ENCODE results near the gene MTX3.

The MTX3 gene

GRCh38 chr5:80025069-80025468, 34.0 kb upstream of the MTX3 start:
- no peak overlapping the region for H3K4me3 ChIP-seq (replicated peaks; ENCODE audit: low read depth, low read length)
- no peaks in the 10 kb centered on the region for H3K36me3 ChIP-seq (ENCODE audit: control insufficient read depth, insufficient read depth, low read length)
- no peaks in the 10 kb centered on the region for H3K27me3 ChIP-seq (replicated peaks; ENCODE audit: control insufficient read depth, insufficient read depth, low read length)
- no peak for DNase-seq (ENCODE audit: extremely low read depth, insufficient read length)
- TF ChIP-seq, protein P1, sequence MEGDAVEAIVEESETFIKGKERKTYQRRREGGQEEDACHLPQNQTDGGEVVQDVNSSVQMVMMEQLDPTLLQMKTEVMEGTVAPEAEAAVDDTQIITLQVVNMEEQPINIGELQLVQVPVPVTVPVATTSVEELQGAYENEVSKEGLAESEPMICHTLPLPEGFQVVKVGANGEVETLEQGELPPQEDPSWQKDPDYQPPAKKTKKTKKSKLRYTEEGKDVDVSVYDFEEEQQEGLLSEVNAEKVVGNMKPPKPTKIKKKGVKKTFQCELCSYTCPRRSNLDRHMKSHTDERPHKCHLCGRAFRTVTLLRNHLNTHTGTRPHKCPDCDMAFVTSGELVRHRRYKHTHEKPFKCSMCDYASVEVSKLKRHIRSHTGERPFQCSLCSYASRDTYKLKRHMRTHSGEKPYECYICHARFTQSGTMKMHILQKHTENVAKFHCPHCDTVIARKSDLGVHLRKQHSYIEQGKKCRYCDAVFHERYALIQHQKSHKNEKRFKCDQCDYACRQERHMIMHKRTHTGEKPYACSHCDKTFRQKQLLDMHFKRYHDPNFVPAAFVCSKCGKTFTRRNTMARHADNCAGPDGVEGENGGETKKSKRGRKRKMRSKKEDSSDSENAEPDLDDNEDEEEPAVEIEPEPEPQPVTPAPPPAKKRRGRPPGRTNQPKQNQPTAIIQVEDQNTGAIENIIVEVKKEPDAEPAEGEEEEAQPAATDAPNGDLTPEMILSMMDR (IDR thresholded peaks at IDR 0.05; ENCODE audit: insufficient read depth, low read length, poor library complexity, severe bottlenecking): no peak

DNA sequence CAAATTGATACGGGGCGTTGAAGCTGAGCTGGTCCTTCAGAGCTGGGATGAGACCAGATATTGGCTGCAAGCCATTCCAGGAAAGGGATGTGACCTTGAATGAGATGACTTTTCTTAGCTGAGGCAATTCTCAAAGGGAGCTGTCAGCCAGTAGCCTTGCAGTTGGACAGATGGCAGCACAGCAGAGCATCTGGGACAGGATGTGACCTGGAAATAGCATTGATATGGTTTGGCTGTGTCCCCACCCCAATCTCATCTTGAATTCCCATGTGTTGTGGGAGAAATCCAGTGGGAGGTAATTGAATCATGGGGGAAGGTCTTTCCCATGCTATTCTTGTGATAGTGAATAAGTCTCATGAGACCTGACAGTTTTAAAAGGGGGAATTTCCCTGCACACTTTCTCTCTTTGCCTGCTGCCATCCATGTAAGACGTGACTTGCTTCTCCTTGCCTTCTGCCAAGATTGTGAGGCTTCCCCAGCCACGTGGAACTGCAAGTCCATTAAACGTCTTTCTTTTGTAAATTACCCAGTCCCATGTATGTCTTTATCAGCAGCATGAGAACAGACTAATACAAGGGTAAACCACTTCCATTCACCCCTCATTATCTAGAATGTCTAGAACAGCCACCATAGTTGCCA, 19.8 kb upstream of the MTX3 start:
- TF ChIP-seq, protein P1 (IDR thresholded peaks at IDR 0.05; ENCODE audit: insufficient read depth, low read length, poor library complexity, severe bottlenecking): no peak

GRCh38 chr5:80008995-80009765, 18.1 kb upstream of the MTX3 start:
- no peak overlapping the region for H3K4me3 ChIP-seq (replicated peaks; ENCODE audit: low read depth, low read length)
- no peaks in the 10 kb centered on the region for H3K27me3 ChIP-seq (replicated peaks; ENCODE audit: control insufficient read depth, insufficient read depth, low read length)
- no peaks in the 10 kb centered on the region for H3K36me3 ChIP-seq (ENCODE audit: control insufficient read depth, insufficient read depth, low read length)
- TF ChIP-seq, protein P1 (IDR thresholded peaks at IDR 0.05; ENCODE audit: insufficient read depth, low read length, poor library complexity, severe bottlenecking): no peak
- no peak for DNase-seq (ENCODE audit: extremely low read depth, insufficient read length)

More for the DNA sequence above, 19.8 kb upstream of the MTX3 start:
- Histone ChIP-seq H3K27me3 (replicated peaks; ENCODE audit: control insufficient read depth, insufficient read depth, low read length) (no peaks in the 10 kb centered on the region), H3K36me3 (ENCODE audit: control insufficient read depth, insufficient read depth, low read length) (no peaks in the 10 kb centered on the region), H3K4me3 (replicated peaks; ENCODE audit: low read depth, low read length) (no peak overlapping the region)
- no peak for DNase-seq (ENCODE audit: extremely low read depth, insufficient read length)

DNA sequence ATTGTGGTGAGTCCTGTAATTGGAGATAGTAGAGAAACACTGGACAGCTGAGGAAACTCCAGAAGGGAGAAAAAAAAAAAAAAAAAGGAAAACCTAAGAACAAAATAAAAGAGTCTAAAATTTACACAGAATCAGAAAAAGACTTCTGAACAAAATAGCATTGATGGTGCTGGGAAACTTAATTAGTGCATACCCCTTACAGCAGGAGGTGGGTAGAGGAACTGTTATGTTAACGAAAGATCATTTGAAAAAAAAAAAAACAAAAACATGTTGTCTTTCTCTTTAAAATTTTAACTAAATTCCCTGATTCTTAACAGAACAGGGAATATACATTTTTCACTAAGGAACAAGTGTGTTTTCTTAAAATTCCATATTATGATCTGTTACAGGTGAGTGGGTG, 11.6 kb upstream of the MTX3 start:
- no peaks in the 10 kb centered on the region for H3K36me3 ChIP-seq (ENCODE audit: control insufficient read depth, insufficient read depth, low read length)
- no peaks in the 10 kb centered on the region for H3K27me3 ChIP-seq (replicated peaks; ENCODE audit: control insufficient read depth, insufficient read depth, low read length)
- DNase-seq (ENCODE audit: extremely low read depth, insufficient read length): no peak
- H3K4me3 ChIP-seq (replicated peaks; ENCODE audit: low read depth, low read length): no peak overlapping the region
- TF ChIP-seq, protein P1 (IDR thresholded peaks at IDR 0.05; ENCODE audit: insufficient read depth, low read length, poor library complexity, severe bottlenecking): no peak

GRCh38 chr5:79999722-80000121, 8.7 kb upstream of the MTX3 start:
- no peak overlapping the region for H3K4me3 ChIP-seq (replicated peaks; ENCODE audit: low read depth, low read length)
- TF ChIP-seq, protein P1 (IDR thresholded peaks at IDR 0.05; ENCODE audit: insufficient read depth, low read length, poor library complexity, severe bottlenecking): no peak
- H3K36me3 ChIP-seq (ENCODE audit: control insufficient read depth, insufficient read depth, low read length): no peaks in the 10 kb centered on the region
- no peak for DNase-seq (ENCODE audit: extremely low read depth, insufficient read length)
- no peaks in the 10 kb centered on the region for H3K27me3 ChIP-seq (replicated peaks; ENCODE audit: control insufficient read depth, insufficient read depth, low read length)
